ENCODE data around the gene FBF1.

Gene FBF1

GRCh38 chr17:75876938-75877751 lies 63.7 kb downstream of the FBF1 start (continued):
- TF ChIP-seq GLI2 (tag by site-specific recombination; IDR thresholded peaks at IDR 0.05; ENCODE audit: borderline replicate concordance, low read depth) (no peak), ZFP37 (tag by site-specific recombination; IDR thresholded peaks at IDR 0.05) (no peak), ZNF830 (tag by site-specific recombination; IDR thresholded peaks at IDR 0.05; ENCODE audit: low read depth) (no peak), ZBTB10 (tag by site-specific recombination; IDR thresholded peaks at IDR 0.05) (0 out of 2 replicates have a peak, but pooled peaks have one; percentile 25), ZNF280D (tag by site-specific recombination; IDR thresholded peaks at IDR 0.05) (no peak), ZNF701 (tag by site-specific recombination; IDR thresholded peaks at IDR 0.05) (no peak), ZBTB7A (tag by site-specific recombination; IDR thresholded peaks at IDR 0.05; ENCODE audit: low read depth) (0 out of 2 replicates have a peak, but pooled peaks have one; percentile 56), HOXD13 (CRISPR knock-in tag; IDR thresholded peaks at IDR 0.05; ENCODE audit: borderline replicate concordance) (0 out of 2 replicates have a peak, but pooled peaks have one; percentile 33), ZNF600 (tag by site-specific recombination; IDR thresholded peaks at IDR 0.05) (peak; percentile 45; the same call in 1 of the 2 replicates), GLIS1 (tag by site-specific recombination; IDR thresholded peaks at IDR 0.05) (peak; percentile 44), ZBTB21 (tag by site-specific recombination; IDR thresholded peaks at IDR 0.05) (no peak), ZFHX2 (tag by site-specific recombination; conservative IDR thresholded peaks at IDR 0.05) (peak; percentile 84), HIC1 (tag by site-specific recombination; IDR thresholded peaks at IDR 0.05) (peak; percentile 78), ZNF791 (tag by site-specific recombination; IDR thresholded peaks at IDR 0.05) (no peak), ZNF747 (tag by site-specific recombination; IDR thresholded peaks at IDR 0.05) (no peak), HOXC10 (CRISPR knock-in tag; IDR thresholded peaks at IDR 0.05) (no peak), ZNF140 (tag by site-specific recombination; IDR thresholded peaks at IDR 0.05) (no peak), ZNF350 (tag by site-specific recombination; IDR thresholded peaks at IDR 0.05) (no peak)
- TF ChIP-seq, protein P1, sequence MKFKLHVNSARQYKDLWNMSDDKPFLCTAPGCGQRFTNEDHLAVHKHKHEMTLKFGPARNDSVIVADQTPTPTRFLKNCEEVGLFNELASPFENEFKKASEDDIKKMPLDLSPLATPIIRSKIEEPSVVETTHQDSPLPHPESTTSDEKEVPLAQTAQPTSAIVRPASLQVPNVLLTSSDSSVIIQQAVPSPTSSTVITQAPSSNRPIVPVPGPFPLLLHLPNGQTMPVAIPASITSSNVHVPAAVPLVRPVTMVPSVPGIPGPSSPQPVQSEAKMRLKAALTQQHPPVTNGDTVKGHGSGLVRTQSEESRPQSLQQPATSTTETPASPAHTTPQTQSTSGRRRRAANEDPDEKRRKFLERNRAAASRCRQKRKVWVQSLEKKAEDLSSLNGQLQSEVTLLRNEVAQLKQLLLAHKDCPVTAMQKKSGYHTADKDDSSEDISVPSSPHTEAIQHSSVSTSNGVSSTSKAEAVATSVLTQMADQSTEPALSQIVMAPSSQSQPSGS (tag by site-specific recombination; IDR thresholded peaks at IDR 0.05; ENCODE audit: low read depth) = no peak
- TF ChIP-seq, protein P2, sequence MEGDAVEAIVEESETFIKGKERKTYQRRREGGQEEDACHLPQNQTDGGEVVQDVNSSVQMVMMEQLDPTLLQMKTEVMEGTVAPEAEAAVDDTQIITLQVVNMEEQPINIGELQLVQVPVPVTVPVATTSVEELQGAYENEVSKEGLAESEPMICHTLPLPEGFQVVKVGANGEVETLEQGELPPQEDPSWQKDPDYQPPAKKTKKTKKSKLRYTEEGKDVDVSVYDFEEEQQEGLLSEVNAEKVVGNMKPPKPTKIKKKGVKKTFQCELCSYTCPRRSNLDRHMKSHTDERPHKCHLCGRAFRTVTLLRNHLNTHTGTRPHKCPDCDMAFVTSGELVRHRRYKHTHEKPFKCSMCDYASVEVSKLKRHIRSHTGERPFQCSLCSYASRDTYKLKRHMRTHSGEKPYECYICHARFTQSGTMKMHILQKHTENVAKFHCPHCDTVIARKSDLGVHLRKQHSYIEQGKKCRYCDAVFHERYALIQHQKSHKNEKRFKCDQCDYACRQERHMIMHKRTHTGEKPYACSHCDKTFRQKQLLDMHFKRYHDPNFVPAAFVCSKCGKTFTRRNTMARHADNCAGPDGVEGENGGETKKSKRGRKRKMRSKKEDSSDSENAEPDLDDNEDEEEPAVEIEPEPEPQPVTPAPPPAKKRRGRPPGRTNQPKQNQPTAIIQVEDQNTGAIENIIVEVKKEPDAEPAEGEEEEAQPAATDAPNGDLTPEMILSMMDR (tag by site-specific recombination; IDR thresholded peaks at IDR 0.05) = no peak
- TF ChIP-seq, protein P3, sequence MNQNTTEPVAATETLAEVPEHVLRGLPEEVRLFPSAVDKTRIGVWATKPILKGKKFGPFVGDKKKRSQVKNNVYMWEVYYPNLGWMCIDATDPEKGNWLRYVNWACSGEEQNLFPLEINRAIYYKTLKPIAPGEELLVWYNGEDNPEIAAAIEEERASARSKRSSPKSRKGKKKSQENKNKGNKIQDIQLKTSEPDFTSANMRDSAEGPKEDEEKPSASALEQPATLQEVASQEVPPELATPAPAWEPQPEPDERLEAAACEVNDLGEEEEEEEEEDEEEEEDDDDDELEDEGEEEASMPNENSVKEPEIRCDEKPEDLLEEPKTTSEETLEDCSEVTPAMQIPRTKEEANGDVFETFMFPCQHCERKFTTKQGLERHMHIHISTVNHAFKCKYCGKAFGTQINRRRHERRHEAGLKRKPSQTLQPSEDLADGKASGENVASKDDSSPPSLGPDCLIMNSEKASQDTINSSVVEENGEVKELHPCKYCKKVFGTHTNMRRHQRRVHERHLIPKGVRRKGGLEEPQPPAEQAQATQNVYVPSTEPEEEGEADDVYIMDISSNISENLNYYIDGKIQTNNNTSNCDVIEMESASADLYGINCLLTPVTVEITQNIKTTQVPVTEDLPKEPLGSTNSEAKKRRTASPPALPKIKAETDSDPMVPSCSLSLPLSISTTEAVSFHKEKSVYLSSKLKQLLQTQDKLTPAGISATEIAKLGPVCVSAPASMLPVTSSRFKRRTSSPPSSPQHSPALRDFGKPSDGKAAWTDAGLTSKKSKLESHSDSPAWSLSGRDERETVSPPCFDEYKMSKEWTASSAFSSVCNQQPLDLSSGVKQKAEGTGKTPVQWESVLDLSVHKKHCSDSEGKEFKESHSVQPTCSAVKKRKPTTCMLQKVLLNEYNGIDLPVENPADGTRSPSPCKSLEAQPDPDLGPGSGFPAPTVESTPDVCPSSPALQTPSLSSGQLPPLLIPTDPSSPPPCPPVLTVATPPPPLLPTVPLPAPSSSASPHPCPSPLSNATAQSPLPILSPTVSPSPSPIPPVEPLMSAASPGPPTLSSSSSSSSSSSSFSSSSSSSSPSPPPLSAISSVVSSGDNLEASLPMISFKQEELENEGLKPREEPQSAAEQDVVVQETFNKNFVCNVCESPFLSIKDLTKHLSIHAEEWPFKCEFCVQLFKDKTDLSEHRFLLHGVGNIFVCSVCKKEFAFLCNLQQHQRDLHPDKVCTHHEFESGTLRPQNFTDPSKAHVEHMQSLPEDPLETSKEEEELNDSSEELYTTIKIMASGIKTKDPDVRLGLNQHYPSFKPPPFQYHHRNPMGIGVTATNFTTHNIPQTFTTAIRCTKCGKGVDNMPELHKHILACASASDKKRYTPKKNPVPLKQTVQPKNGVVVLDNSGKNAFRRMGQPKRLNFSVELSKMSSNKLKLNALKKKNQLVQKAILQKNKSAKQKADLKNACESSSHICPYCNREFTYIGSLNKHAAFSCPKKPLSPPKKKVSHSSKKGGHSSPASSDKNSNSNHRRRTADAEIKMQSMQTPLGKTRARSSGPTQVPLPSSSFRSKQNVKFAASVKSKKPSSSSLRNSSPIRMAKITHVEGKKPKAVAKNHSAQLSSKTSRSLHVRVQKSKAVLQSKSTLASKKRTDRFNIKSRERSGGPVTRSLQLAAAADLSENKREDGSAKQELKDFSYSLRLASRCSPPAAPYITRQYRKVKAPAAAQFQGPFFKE (tag by site-specific recombination; IDR thresholded peaks at IDR 0.05; ENCODE audit: borderline replicate concordance) = no peak

Measured in HEK293 (cell line).